OCI-LY1 (cell line): Measurements from ENCODE around the gene IRF2.

ENCODE experiments used
- H2AFZ ChIP-seq: fragments of 200-600 bp; sonication (generic), shearing (Covaris generic); 2 replicates; pipeline ENCODE4 v1.6.0; 2014; ENCODE audit warnings: antibody characterized with exemption, mild to moderate bottlenecking, low read length
- H3F3A ChIP-seq: fragments of 200-600 bp; sonication (generic), shearing (Covaris generic); 2 replicates; pipeline ENCODE4 v1.6.0; 2014; ENCODE audit warnings: mild to moderate bottlenecking, antibody characterized with exemption, low read length, moderate library complexity; ENCODE audit not compliant: insufficient read depth
- H3K27ac ChIP-seq: fragments of 200-600 bp; sonication (generic); 2 replicates; pipeline ENCODE4 v1.5.1; 2014; ENCODE audit warnings: low read length, mixed run types, mild to moderate bottlenecking, low read depth; ENCODE audit not compliant: poor library complexity, severe bottlenecking
- H3K27me3 ChIP-seq: fragments of 200-600 bp; sonication (generic); 2 replicates; pipeline ENCODE4 v1.6.0; 2014; ENCODE audit warnings: antibody characterized with exemption, mild to moderate bottlenecking, low read length, moderate library complexity; ENCODE audit not compliant: insufficient read depth
- H3K36me3 ChIP-seq: fragments of 200-600 bp; sonication (generic); 2 replicates; pipeline ENCODE4 v1.6.1; 2014; ENCODE audit warnings: mild to moderate bottlenecking, antibody characterized with exemption, low read length, moderate library complexity, mixed read lengths; ENCODE audit not compliant: insufficient read depth
- H3K4me1 ChIP-seq: fragments of 200-600 bp; sonication (generic); 2 replicates; pipeline ENCODE4 v1.5.1; 2014; ENCODE audit warnings: mild to moderate bottlenecking, low read length, moderate library complexity; ENCODE audit not compliant: insufficient read depth, severe bottlenecking
- H3K4me2 ChIP-seq: fragments of 200-600 bp; sonication (generic), shearing (Covaris generic); 2 replicates; pipeline ENCODE4 v1.6.1; 2014; ENCODE audit warnings: low read length
- H3K4me3 ChIP-seq: fragments of 200-600 bp; sonication (generic); 2 replicates; pipeline ENCODE4 v1.5.1; 2014; ENCODE audit warnings: low read length, low read depth, mild to moderate bottlenecking, mixed read lengths; ENCODE audit not compliant: poor library complexity, severe bottlenecking
- H3K79me2 ChIP-seq: fragments of 200-600 bp; shearing (Covaris generic); 2 replicates; pipeline ENCODE4 v1.6.1; 2016; ENCODE audit warnings: mixed run types, low read length, mixed read lengths; ENCODE audit not compliant: insufficient read depth
- H3K9ac ChIP-seq: fragments of 200-600 bp; sonication (generic), shearing (Covaris generic); 2 replicates; pipeline ENCODE4 v1.6.1; 2014; ENCODE audit warnings: mild to moderate bottlenecking, low read length, mixed read lengths
- H3K9me2 ChIP-seq: fragments of 200-600 bp; sonication (generic), shearing (Covaris generic); 2 replicates; pipeline ENCODE4 v1.6.1; 2014; ENCODE audit warnings: low read depth, mild to moderate bottlenecking, low read length, mixed read lengths
- H3K9me3 ChIP-seq: fragments of 200-600 bp; shearing (Covaris generic); 2 replicates; pipeline ENCODE4 v1.6.1; 2014; ENCODE audit warnings: low read length, mixed read lengths
- H4K20me1 ChIP-seq: fragments of 200-600 bp; sonication (generic), shearing (Covaris generic); 2 replicates; pipeline ENCODE4 v1.6.0; 2016; ENCODE audit warnings: mild to moderate bottlenecking, low read length; ENCODE audit not compliant: insufficient read depth
- EZH2 ChIP-seq: fragments of 200-600 bp; sonication (generic), shearing (Covaris generic); IDR thresholded peaks from 2 replicates; pipeline ENCODE4 v1.8.0; 2017; ENCODE audit warnings: borderline replicate concordance, mixed run types, mild to moderate bottlenecking, antibody characterized with exemption, low read length, moderate library complexity, mixed read lengths
- TF ChIP-seq, protein P1 (sequence below): fragments of 200-600 bp; sonication (generic), shearing (Covaris generic); IDR thresholded peaks from 2 replicates; pipeline ENCODE4 v1.5.1; 2017; ENCODE audit warnings: mild to moderate bottlenecking, antibody characterized with exemption, low read length, moderate library complexity, mixed read lengths

Gene IRF2

GRCh38 chr4:184444215-184444952, 30.0 kb downstream of the IRF2 start:
- Histone ChIP-seq H3K27me3 (no peaks in the 10 kb centered on the region), H3K79me2 (peaks cover 36% of the 10 kb centered on the region), H3K9me2 (no peaks in the 10 kb centered on the region), H3K36me3 (peaks cover 14% of the 10 kb centered on the region), H3K4me3 (no peak overlapping the region), H4K20me1 (no peaks in the 10 kb centered on the region), H3F3A (no peaks in the 10 kb centered on the region; the same call in 1 of the 2 replicates), H3K4me1 (peaks cover 69% of the 10 kb centered on the region), H3K4me2 (peak overlapping the region; percentile 40), H2AFZ (no peak overlapping the region), H3K27ac (peak overlapping the region; percentile 65), H3K9ac (no peak overlapping the region; the same call in 1 of the 2 replicates), H3K9me3 (no peaks in the 10 kb centered on the region)
- TF ChIP-seq, protein P1, sequence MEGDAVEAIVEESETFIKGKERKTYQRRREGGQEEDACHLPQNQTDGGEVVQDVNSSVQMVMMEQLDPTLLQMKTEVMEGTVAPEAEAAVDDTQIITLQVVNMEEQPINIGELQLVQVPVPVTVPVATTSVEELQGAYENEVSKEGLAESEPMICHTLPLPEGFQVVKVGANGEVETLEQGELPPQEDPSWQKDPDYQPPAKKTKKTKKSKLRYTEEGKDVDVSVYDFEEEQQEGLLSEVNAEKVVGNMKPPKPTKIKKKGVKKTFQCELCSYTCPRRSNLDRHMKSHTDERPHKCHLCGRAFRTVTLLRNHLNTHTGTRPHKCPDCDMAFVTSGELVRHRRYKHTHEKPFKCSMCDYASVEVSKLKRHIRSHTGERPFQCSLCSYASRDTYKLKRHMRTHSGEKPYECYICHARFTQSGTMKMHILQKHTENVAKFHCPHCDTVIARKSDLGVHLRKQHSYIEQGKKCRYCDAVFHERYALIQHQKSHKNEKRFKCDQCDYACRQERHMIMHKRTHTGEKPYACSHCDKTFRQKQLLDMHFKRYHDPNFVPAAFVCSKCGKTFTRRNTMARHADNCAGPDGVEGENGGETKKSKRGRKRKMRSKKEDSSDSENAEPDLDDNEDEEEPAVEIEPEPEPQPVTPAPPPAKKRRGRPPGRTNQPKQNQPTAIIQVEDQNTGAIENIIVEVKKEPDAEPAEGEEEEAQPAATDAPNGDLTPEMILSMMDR = no peak
- TF ChIP-seq EZH2 = no peak

GRCh38 chr4:184443318-184443717, 31.0 kb downstream of the IRF2 start:
- Histone ChIP-seq H3K9ac (no peak overlapping the region), H4K20me1 (no peaks in the 10 kb centered on the region), H3K4me1 (peaks cover 69% of the 10 kb centered on the region), H3K4me3 (no peak overlapping the region), H3K79me2 (peaks cover 31% of the 10 kb centered on the region), H3F3A (no peaks in the 10 kb centered on the region; the same call in 1 of the 2 replicates), H2AFZ (no peak overlapping the region), H3K27me3 (no peaks in the 10 kb centered on the region), H3K36me3 (peaks cover 14% of the 10 kb centered on the region), H3K4me2 (no peak overlapping the region), H3K9me2 (no peaks in the 10 kb centered on the region), H3K27ac (no peak overlapping the region), H3K9me3 (no peaks in the 10 kb centered on the region)
- TF ChIP-seq, protein P1 = no peak
- no peak for TF ChIP-seq EZH2

DNA sequence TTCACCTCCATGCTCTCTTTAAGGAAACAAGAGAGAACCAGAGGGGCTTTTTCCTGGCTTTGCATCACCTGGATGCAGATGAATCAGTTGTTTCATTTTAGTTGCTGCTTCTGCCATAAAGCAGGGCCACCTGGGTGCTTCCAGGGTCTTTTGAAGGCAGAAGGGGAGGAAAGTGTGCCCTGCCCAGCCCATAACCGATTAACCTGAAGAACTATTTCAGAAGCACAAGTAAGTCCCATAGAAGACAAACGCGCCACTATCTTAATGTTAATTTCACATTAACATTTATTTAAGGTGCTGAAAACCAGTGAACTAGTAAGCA, 32.1 kb downstream of the IRF2 start:
- H3K9ac ChIP-seq = no peak overlapping the region; the same call in 1 of the 2 replicates
- H3K79me2 ChIP-seq = peaks cover 29% of the 10 kb centered on the region
- H2AFZ ChIP-seq = no peak overlapping the region
- TF ChIP-seq, protein P1 = no peak
- TF ChIP-seq EZH2 = no peak
- H3K4me1 ChIP-seq = peaks cover 76% of the 10 kb centered on the region
- no peaks in the 10 kb centered on the region for H4K20me1 ChIP-seq
- H3K9me2 ChIP-seq = no peaks in the 10 kb centered on the region
- H3K27ac ChIP-seq = peak overlapping the region; percentile 26
- no peaks in the 10 kb centered on the region for H3K27me3 ChIP-seq
- peaks cover 4% of the 10 kb centered on the region; the same call in 1 of the 2 replicates for H3K36me3 ChIP-seq
- no peaks in the 10 kb centered on the region for H3K9me3 ChIP-seq
- no peak overlapping the region for H3K4me3 ChIP-seq
- no peaks in the 10 kb centered on the region; the same call in 1 of the 2 replicates for H3F3A ChIP-seq
- H3K4me2 ChIP-seq = peak overlapping the region; percentile 32; the same call in 1 of the 2 replicates
